ENCODE results near the gene SLC27A1. TPM values are rescaled to one million over a fixed set of nuclear protein-coding genes. Genes with fewer than 3 reads are reported as not detected.
A peak's percentile ranks its signal among the peaks of the same experiment; 100 is the strongest.
"Not testable (repeated sequence)": the region's sequence is repeated elsewhere in the genome, so short reads cannot be mapped to it uniquely, and the experiment has no call there.

SLC27A1 gene
- total and polyA plus RNA-seq, 9 of the 15 experiments (the other 6 are each of a cell fraction or from before 2014, with no cell fraction given), result 0.06 to 3.0 (median 1.1) TPM

DNA sequence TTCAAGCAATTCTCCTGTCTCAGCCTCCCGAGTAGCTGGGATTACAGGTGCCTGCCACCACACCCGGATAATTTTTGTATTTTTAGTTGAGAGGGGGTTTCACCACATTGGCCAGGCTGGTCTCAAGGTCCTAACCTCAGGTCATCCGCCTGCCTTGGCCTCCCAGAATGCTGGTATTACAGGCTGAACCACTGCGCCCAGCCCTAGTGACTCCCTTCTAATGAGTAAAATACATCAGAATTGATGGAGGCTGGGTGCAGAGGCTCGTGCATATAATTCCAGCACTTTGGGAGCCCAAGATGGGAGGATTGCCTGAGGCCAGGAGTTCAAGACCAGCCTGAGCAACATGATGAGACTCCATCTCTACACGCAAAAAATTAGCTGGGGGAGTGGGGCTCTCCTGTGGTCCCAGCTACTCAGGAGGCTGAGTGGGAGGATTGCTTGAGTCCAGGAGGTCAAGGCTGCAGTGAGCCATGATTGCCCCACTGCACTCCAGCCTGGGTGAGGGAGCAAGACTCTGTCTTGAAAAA is 4.8 kb downstream of the SLC27A1 start:
- H3K4me2 ChIP-seq (ENCODE audit: insufficient read depth, low read length); H3K4me3 ChIP-seq: not testable (repeated sequence)

DNA sequence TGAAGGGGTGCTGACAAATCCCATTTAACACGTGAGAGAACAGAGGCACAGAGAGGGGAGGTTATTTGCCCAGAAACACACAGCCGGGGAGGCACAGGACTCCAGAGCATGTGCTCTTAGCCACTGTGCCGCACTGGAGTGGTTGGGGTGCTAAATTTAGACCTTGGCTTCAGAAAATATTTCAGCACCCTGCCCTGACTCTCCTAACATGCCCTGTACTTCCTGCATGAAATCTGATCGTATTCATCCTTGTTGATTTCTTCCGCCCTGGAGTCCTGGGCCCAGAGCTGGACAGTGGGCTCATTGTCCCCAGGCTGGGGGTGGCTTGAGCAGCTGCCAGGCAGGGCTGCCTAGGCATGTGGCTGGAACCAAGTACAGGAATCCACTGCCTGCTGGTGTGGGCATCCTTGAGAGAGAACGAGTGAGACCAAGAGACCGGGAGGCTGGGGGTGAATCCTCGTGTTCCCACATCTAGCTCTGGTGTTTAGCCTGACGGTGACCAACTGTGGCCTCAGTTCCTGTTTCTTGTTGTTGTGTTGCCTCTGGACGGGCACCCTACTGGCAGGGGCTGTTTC is 5.3 kb downstream of the SLC27A1 start:
- ChIA-PET POLR2A (no interaction called here), CTCF (ENCODE audit: low intra/inter-chr PET ratio) (interaction anchor here (0.6 kb wide), 1 partner anchor 302 kb away, joined by 3 read pairs; no protein-coding TSS in a partner anchor)
- FAIRE-seq (no peak), DNase-seq (ENCODE audit: extremely low read depth in 1 of 4, low spot score in 3 of 4) (no peak), ATAC-seq (no peak)
- TF ChIP-seq MTF1 (CRISPR knock-in tag; IDR thresholded peaks at IDR 0.05; ENCODE audit: borderline replicate concordance) (no peak), TAF15 (IDR thresholded peaks at IDR 0.05; ENCODE audit: low read depth, low read length) (no peak), MEF2D (tag; conservative IDR thresholded peaks at IDR 0.05; ENCODE audit: low read depth) (no peak), RUNX1 (IDR thresholded peaks at IDR 0.05; ENCODE audit: low read depth) (no peak), BCOR (IDR thresholded peaks at IDR 0.05) (peak; percentile 49; the same call in 1 of the 2 replicates), ZFP36 (IDR thresholded peaks at IDR 0.05; ENCODE audit: low read depth, low read length, partially characterized antibody) (peak; percentile 55)
- TF ChIP-seq, protein P1, sequence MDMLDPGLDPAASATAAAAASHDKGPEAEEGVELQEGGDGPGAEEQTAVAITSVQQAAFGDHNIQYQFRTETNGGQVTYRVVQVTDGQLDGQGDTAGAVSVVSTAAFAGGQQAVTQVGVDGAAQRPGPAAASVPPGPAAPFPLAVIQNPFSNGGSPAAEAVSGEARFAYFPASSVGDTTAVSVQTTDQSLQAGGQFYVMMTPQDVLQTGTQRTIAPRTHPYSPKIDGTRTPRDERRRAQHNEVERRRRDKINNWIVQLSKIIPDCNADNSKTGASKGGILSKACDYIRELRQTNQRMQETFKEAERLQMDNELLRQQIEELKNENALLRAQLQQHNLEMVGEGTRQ (CRISPR knock-in tag; IDR thresholded peaks at IDR 0.05), result no peak
- no TSS peak for BruUV-seq (replicated peaks)
- peak overlapping the region in 1 of 2 experiments; percentile 50; a peak in 1 of 4 replicates for H3K9ac ChIP-seq (ENCODE audit: insufficient read depth in 1 of 2, low read depth in 2 of 2, low read length in 2 of 2)
- H3K9me1 ChIP-seq (ENCODE audit: control insufficient read depth, insufficient read depth, low read length), result no peaks in the 10 kb centered on the region
- H2AFZ ChIP-seq (ENCODE audit: low read depth, low read length), result no peak overlapping the region
- H3K4me1 ChIP-seq (replicated peaks in 1 of 2; ENCODE audit: control insufficient read depth in 2 of 2, insufficient read depth in 2 of 2, low read length in 2 of 2), result peaks cover 8 to 14% of the 10 kb centered on the region in 2 experiments; a peak in 4 of 5 replicates
- in situ Hi-C loops (cut with MboI) (no loop called here), intact Hi-C loops (cut with micrococcal nuclease) (no loop called here)
- no peaks in the 10 kb centered on the region for H3K36me3 ChIP-seq (ENCODE audit: control insufficient read depth, insufficient read depth, low read length)
- H3K27me3 ChIP-seq (ENCODE audit: control insufficient read depth in 2 of 2, insufficient read depth in 2 of 2, low read length in 2 of 2), result no peaks in the 10 kb centered on the region
- H3K4me2 ChIP-seq (ENCODE audit: insufficient read depth, low read length), result no peak overlapping the region
- no peak overlapping the region for H3K4me3 ChIP-seq
- H3K27ac ChIP-seq (ENCODE audit: extremely low read depth, low read depth, low read length), result no peak overlapping the region
- 47% methylated on average over 10 of the region's 10 CpGs for WGBS (ENCODE audit: insufficient coverage, low coverage, missing lambda C conversion rate)
- no peaks in the 10 kb centered on the region for H4K20me1 ChIP-seq (replicated peaks; ENCODE audit: control insufficient read depth, insufficient read depth, low read length)
- peaks cover 2% of the 10 kb centered on the region; the same call in 1 of the 2 replicates for H3K9me3 ChIP-seq (replicated peaks; ENCODE audit: control insufficient read depth, insufficient read depth, low read depth, low read length)
- H3K79me2 ChIP-seq (ENCODE audit: control insufficient read depth, insufficient read depth, low read length), result no peaks in the 10 kb centered on the region

More for the DNA sequence above, 4.8 kb downstream of the SLC27A1 start:
- intact Hi-C loops (cut with micrococcal nuclease); H3K9ac ChIP-seq (ENCODE audit: insufficient read depth in 1 of 2, low read depth in 2 of 2, low read length in 2 of 2); H3K9me1 ChIP-seq (ENCODE audit: control insufficient read depth, insufficient read depth, low read length); H2AFZ ChIP-seq (ENCODE audit: low read depth, low read length); H3K9me3 ChIP-seq (replicated peaks; ENCODE audit: control insufficient read depth, insufficient read depth, low read depth, low read length); BruUV-seq (replicated peaks); H3K27ac ChIP-seq (ENCODE audit: extremely low read depth, low read depth, low read length); DNase-seq (ENCODE audit: extremely low read depth in 1 of 4, low spot score in 3 of 4); H4K20me1 ChIP-seq (replicated peaks; ENCODE audit: control insufficient read depth, insufficient read depth, low read length); POLR2A ChIA-PET; H3K27me3 ChIP-seq (ENCODE audit: control insufficient read depth in 2 of 2, insufficient read depth in 2 of 2, low read length in 2 of 2); CTCF ChIA-PET (ENCODE audit: low intra/inter-chr PET ratio); H3K79me2 ChIP-seq (ENCODE audit: control insufficient read depth, insufficient read depth, low read length); FAIRE-seq; in situ Hi-C loops (cut with MboI); H3K36me3 ChIP-seq (ENCODE audit: control insufficient read depth, insufficient read depth, low read length); ATAC-seq: not testable (repeated sequence)
- WGBS (ENCODE audit: insufficient coverage, low coverage, missing lambda C conversion rate), result 52% methylated on average over 6 of the region's 6 CpGs
- peaks cover 8 to 20% of the 10 kb centered on the region in 2 experiments; a peak in 4 of 5 replicates for H3K4me1 ChIP-seq (replicated peaks in 1 of 2; ENCODE audit: control insufficient read depth in 2 of 2, insufficient read depth in 2 of 2, low read length in 2 of 2)
